Measurements from ENCODE around the gene TMPRSS4. TPM values are rescaled to one million over a fixed set of nuclear protein-coding genes. Genes with fewer than 3 reads are reported as not detected.

TMPRSS4 gene
- total RNA-seq, 3 donors from 2014 or later = 0.98 TPM; not detected in 2

- Histone ChIP-seq H3K9me3 (no peaks in the 10 kb centered on the region), H3K4me3 (no peak overlapping the region), H3K36me3 (no peaks in the 10 kb centered on the region), H3K27ac (no peak overlapping the region), H3K4me1 (peaks cover 0 to 6% of the 10 kb centered on the region in 2 donors), H3K27me3 (peaks cover 0 to 29% of the 10 kb centered on the region in 2 donors)
- no peak for DNase-seq (ENCODE audit: low spot score in 2 of 2)
- intact Hi-C loops (cut with DNase I; ENCODE audit: low total_unique reads) = no loop called here
- TF ChIP-seq, protein P1, sequence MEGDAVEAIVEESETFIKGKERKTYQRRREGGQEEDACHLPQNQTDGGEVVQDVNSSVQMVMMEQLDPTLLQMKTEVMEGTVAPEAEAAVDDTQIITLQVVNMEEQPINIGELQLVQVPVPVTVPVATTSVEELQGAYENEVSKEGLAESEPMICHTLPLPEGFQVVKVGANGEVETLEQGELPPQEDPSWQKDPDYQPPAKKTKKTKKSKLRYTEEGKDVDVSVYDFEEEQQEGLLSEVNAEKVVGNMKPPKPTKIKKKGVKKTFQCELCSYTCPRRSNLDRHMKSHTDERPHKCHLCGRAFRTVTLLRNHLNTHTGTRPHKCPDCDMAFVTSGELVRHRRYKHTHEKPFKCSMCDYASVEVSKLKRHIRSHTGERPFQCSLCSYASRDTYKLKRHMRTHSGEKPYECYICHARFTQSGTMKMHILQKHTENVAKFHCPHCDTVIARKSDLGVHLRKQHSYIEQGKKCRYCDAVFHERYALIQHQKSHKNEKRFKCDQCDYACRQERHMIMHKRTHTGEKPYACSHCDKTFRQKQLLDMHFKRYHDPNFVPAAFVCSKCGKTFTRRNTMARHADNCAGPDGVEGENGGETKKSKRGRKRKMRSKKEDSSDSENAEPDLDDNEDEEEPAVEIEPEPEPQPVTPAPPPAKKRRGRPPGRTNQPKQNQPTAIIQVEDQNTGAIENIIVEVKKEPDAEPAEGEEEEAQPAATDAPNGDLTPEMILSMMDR (IDR thresholded peaks at IDR 0.05) = no peak
- TF ChIP-seq POLR2AphosphoS5 (IDR thresholded peaks at IDR 0.05) (no peak), POLR2A (IDR thresholded peaks at IDR 0.05) (no peak)
Measured at GRCh38 chr11:118153976-118154375, 77.1 kb downstream of the TMPRSS4 start.

- Histone ChIP-seq H3K9me3 (no peaks in the 10 kb centered on the region), H3K4me1 (peaks cover 0 to 6% of the 10 kb centered on the region in 2 donors), H3K36me3 (no peaks in the 10 kb centered on the region), H3K27me3 (peaks cover 0 to 29% of the 10 kb centered on the region in 2 donors), H3K27ac (no peak overlapping the region), H3K4me3 (no peak overlapping the region)
- TF ChIP-seq POLR2A (IDR thresholded peaks at IDR 0.05) (no peak), POLR2AphosphoS5 (IDR thresholded peaks at IDR 0.05) (no peak)
- TF ChIP-seq, protein P1 (IDR thresholded peaks at IDR 0.05) = no peak
- intact Hi-C loops (cut with DNase I; ENCODE audit: low total_unique reads) = no loop called here
- no peak for DNase-seq (ENCODE audit: low spot score in 2 of 2)
Measured at GRCh38 chr11:118154641-118155040, 77.8 kb downstream of the TMPRSS4 start.

- TF ChIP-seq POLR2AphosphoS5 (IDR thresholded peaks at IDR 0.05) (no peak), POLR2A (IDR thresholded peaks at IDR 0.05) (no peak)
- TF ChIP-seq, protein P1 (IDR thresholded peaks at IDR 0.05) = no peak
- peaks cover 0 to 29% of the 10 kb centered on the region in 2 donors for H3K27me3 ChIP-seq
- no peaks in the 10 kb centered on the region for H3K36me3 ChIP-seq
- H3K4me3 ChIP-seq = no peak overlapping the region
- no peaks in the 10 kb centered on the region for H3K9me3 ChIP-seq
- DNase-seq (ENCODE audit: low spot score in 2 of 2) = no peak
- H3K4me1 ChIP-seq = peaks cover 0 to 6% of the 10 kb centered on the region in 2 donors
- intact Hi-C loops (cut with DNase I; ENCODE audit: low total_unique reads) = no loop called here
- peak overlapping the region in 1 of 2 donors; percentile 9 for H3K27ac ChIP-seq
Measured at GRCh38 chr11:118155776-118156530, 79.1 kb downstream of the TMPRSS4 start.

DNA sequence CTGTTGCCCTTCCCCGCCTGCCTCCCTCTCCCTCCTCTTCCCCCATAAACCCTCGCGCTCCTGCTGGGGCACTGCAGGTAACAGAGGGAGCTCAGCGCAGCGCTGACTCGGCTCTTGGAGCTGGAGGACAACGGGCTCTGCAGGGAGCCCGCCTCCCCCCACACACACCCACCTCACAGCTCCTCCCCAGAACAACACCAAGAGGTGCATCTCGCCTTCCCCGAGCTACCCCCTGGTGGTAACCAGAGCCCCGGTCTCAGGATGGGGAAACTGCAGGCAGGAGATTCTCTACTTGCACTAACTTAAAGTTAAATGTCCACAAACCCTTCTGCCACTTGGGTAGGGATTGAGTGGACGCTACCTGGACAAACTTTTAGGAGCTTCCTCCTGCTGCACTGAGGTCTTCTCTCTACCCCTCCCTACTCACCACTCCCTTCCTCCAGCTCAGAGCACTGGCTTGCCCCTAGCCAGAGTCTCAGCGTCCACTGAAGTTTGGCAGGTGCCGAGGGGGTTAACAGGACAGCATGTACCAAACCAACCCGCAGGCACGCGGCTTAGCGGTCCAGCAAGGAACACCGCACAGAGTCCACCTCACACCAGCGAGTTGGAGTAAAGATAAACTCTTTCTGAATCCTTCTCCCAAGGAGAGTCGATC, 79.8 kb downstream of the TMPRSS4 start:
- no peaks in the 10 kb centered on the region for H3K36me3 ChIP-seq
- peaks cover 0 to 3% of the 10 kb centered on the region in 2 donors for H3K4me1 ChIP-seq
- H3K4me3 ChIP-seq = no peak overlapping the region
- peaks cover 0 to 29% of the 10 kb centered on the region in 2 donors for H3K27me3 ChIP-seq
- H3K27ac ChIP-seq = peak overlapping the region in 1 of 2 donors; percentile 9
- TF ChIP-seq POLR2A (IDR thresholded peaks at IDR 0.05) (no peak), POLR2AphosphoS5 (IDR thresholded peaks at IDR 0.05) (no peak)
- TF ChIP-seq, protein P1 (IDR thresholded peaks at IDR 0.05) = no peak
- intact Hi-C loops (cut with DNase I; ENCODE audit: low total_unique reads) = no loop called here
- H3K9me3 ChIP-seq = no peaks in the 10 kb centered on the region
- no peak for DNase-seq (ENCODE audit: low spot score in 2 of 2)

Measured in breast epithelium (tissue), 4 donors.